ENCODE measurements around the gene SLC22A15.

DNA sequence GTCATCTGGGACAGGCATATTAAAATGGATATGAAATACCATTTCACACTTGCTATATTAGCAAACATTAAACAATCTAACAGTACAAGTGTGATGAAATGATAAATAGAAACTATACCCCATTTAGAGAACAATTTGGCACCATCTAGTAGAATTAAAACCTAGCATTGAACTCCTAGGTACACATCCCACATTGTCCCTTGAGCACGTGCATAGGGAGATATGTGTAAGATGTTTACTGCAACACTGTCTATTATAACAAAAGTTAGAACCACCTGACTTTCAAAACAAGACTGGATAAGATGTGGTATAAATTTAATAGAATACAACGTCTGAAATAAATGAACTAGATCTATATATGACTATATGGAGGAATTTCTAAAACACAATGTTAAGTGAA is 3.8 kb downstream of the SLC22A15 start:
- TF ChIP-seq CTCF (IDR thresholded peaks at IDR 0.05; ENCODE audit: low read depth, low read length) (no peak), POLR2A (IDR thresholded peaks at IDR 0.05; ENCODE audit: extremely low read depth, insufficient read length) (no peak), MAX (IDR thresholded peaks at IDR 0.05; ENCODE audit: low read depth, low read length) (peak; percentile 73)
